Activated naive CD4-positive, alpha-beta T cell treated with anti-CD3 and anti-CD28 coated beads, Interleukin-2, amount 50 U/mL, for 16 hours (primary cell): ENCODE data around the gene DNAAF2.

ENCODE experiments used
- DNase-seq: peaks from one replicate; pipeline ENCODE4 v3.0.0-alpha.2; 2020

The DNAAF2 gene

GRCh38 chr14:49582113-49582977 is 52.7 kb downstream of the DNAAF2 start:
- no peak for DNase-seq

- no peak for DNase-seq
Measured at GRCh38 chr14:49581209-49582112, 53.6 kb downstream of the DNAAF2 start.

GRCh38 chr14:49579841-49580240 is 55.2 kb downstream of the DNAAF2 start:
- no peak for DNase-seq

- no peak for DNase-seq
Measured at GRCh38 chr14:49578141-49578540, 56.9 kb downstream of the DNAAF2 start.
